GM19023 (cell line): ENCODE measurements around the gene YPEL4.

Source experiments
- ATAC-seq: cut with Tn5 transposase; IDR thresholded peaks from one replicate; pipeline ENCODE4 v1.9.1; 2021; ENCODE audit warnings: mild to moderate bottlenecking, moderate library complexity; ENCODE audit not compliant: unreplicated experiment

YPEL4 gene

GRCh38 chr11:57634311-57634710 lies 15.4 kb downstream of the YPEL4 start:
- ATAC-seq, result no peak

- no peak for ATAC-seq
These were observed 16.2 kb downstream of the YPEL4 start for GRCh38 chr11:57633394-57634070.

GRCh38 chr11:57632116-57632515 lies 17.6 kb downstream of the YPEL4 start:
- ATAC-seq, result no peak

- ATAC-seq, result no peak
These were observed 19.5 kb downstream of the YPEL4 start for GRCh38 chr11:57630171-57630570.

- no peak for ATAC-seq
These were observed 22.8 kb downstream of the YPEL4 start for GRCh38 chr11:57626895-57627294.

- ATAC-seq, result no peak
These were observed 24.8 kb downstream of the YPEL4 start for GRCh38 chr11:57624864-57625263.

- no peak for ATAC-seq
These were observed 27.4 kb downstream of the YPEL4 start for GRCh38 chr11:57622263-57622662.

- no peak for ATAC-seq
These were observed 29.2 kb downstream of the YPEL4 start for GRCh38 chr11:57620467-57620866.

- ATAC-seq, result no peak
These were observed 30.4 kb downstream of the YPEL4 start for GRCh38 chr11:57619331-57619730.

- ATAC-seq, result no peak
These were observed 31.3 kb downstream of the YPEL4 start for GRCh38 chr11:57618438-57618837.

- no peak for ATAC-seq
These were observed 33.1 kb downstream of the YPEL4 start for GRCh38 chr11:57616595-57616994.

- ATAC-seq, result no peak
These were observed 34.4 kb downstream of the YPEL4 start for GRCh38 chr11:57615308-57615707.

- no peak for ATAC-seq
These were observed 35.4 kb downstream of the YPEL4 start for GRCh38 chr11:57614234-57614772.

- no peak for ATAC-seq
These were observed 39.5 kb downstream of the YPEL4 start for GRCh38 chr11:57610170-57610569.

- ATAC-seq, result no peak
These were observed 44.7 kb downstream of the YPEL4 start for GRCh38 chr11:57605028-57605420.

GRCh38 chr11:57604296-57605027 lies 45.2 kb downstream of the YPEL4 start:
- no peak for ATAC-seq

- no peak for ATAC-seq
These were observed 48.4 kb downstream of the YPEL4 start for GRCh38 chr11:57601297-57601696.

- ATAC-seq, result no peak
These were observed 50.3 kb downstream of the YPEL4 start for GRCh38 chr11:57599381-57599780.

GRCh38 chr11:57598831-57599155 lies 50.9 kb downstream of the YPEL4 start:
- no peak for ATAC-seq

- ATAC-seq, result no peak
These were observed 51.5 kb downstream of the YPEL4 start for GRCh38 chr11:57597916-57598830.

- no peak for ATAC-seq
These were observed 52.2 kb downstream of the YPEL4 start, which contains the start of gene SERPING1 for GRCh38 chr11:57597461-57597915. TSS of gene SERPING1 (plus strand) at chr11:57597685. CDS start at chr11:57598271, 586 bp downstream.
